HepG2 (cell line): ENCODE measurements around the gene MCTS1. TPM values are rescaled to one million over a fixed set of nuclear protein-coding genes. Genes with fewer than 3 reads are reported as not detected.

Experiments
- ATAC-seq: fragments of 200-7000 bp; cut with Tn5 transposase; 3 replicates; pipeline ENCODE4 v1.9.1; 2020; ENCODE audit warnings: mild to moderate bottlenecking, moderate library complexity
- BruUV-seq: library from RNA; stranded (reverse); fragments of 400-500 nt; replicated peaks from 2 replicates; lab custom pipeline; 2021; lab: Mats Ljungman, UMichigan
- CTCF ChIA-PET: fragments of 300-600 bp; formaldehyde crosslinking; extraction: SDS; loops from one replicate; lab custom pipeline; 2021; ENCODE audit warnings: low total read pairs, inconsistent platforms, low intra/inter-chr PET ratio; lab: Yijun Ruan, JAX
- POLR2A ChIA-PET: fragments of 350-600 bp; sonication (Branson Sonifier 250); formaldehyde crosslinking; loops from one replicate; lab custom pipeline; 2020; ENCODE audit warnings: antibody characterized with exemption, inconsistent platforms; lab: Yijun Ruan, JAX
- DNase-seq: peaks from one replicate; pipeline ENCODE4 v3.0.0-alpha.2; 2015; ENCODE audit warnings: low spot score
- FAIRE-seq: peaks from 3 replicates; lab custom pipeline; 2011; peaks lifted over from hg19 to GRCh38; lab: Jason Lieb, UNC
- H2AFZ ChIP-seq: one replicate; pipeline ENCODE4 v1.6.1; 2011; ENCODE audit warnings: low read length, inconsistent platforms
- H3K27ac ChIP-seq: fragments of 300-600 bp; 3 replicates; pipeline ENCODE4 v1.8.0; 2011; ENCODE audit warnings: mixed run types, mild to moderate bottlenecking, mixed read lengths, low read length, inconsistent platforms; ENCODE audit not compliant: insufficient read depth; ENCODE audit errors: extremely low read length
- H3K27me3 ChIP-seq, 2 experiments: fragments of 200-600 bp in 1 of 2; 2 replicates in 1 of 2; 3 replicates in 1 of 2; pipeline versions ENCODE4 v1.6.0 to v1.8.0; 2011; ENCODE audit warnings: low read length in 2 of 2, mild to moderate bottlenecking in 2 of 2, moderate library complexity in 2 of 2, inconsistent platforms in 1 of 2; ENCODE audit not compliant: insufficient read depth in 2 of 2, control insufficient read depth in 1 of 2
- H3K36me3 ChIP-seq, 2 experiments: fragments of 200-600 bp in 1 of 2; replicated peaks in 1 of 2; 2 replicates in 1 of 2; 3 replicates in 1 of 2; pipeline versions ENCODE4 v1.5.1 to v1.8.0; 2011; ENCODE audit warnings: low read length in 2 of 2, inconsistent platforms in 1 of 2; ENCODE audit not compliant: insufficient read depth in 2 of 2, control insufficient read depth in 1 of 2
- H3K4me1 ChIP-seq: 2 replicates; pipeline ENCODE4 v1.5.1; 2012; ENCODE audit warnings: low read length, inconsistent platforms; ENCODE audit not compliant: insufficient read depth
- H3K4me2 ChIP-seq: 2 replicates; pipeline ENCODE4 v1.6.0; 2011; ENCODE audit warnings: low read depth, low read length, inconsistent platforms
- H3K4me3 ChIP-seq, 3 experiments: fragments of 200-600 bp in 1 of 3; sonication (generic), shearing (Covaris generic) in 1 of 3; replicated peaks in 1 of 3; 2 replicates each; pipeline ENCODE4 v1.5.1; 2011 to 2016; ENCODE audit warnings: low read length in 3 of 3, inconsistent platforms in 2 of 3, low read depth in 2 of 3, mild to moderate bottlenecking in 2 of 3, control low read depth in 1 of 3, mixed read lengths in 1 of 3; ENCODE audit not compliant: insufficient read depth in 1 of 3
- H3K79me2 ChIP-seq: one replicate; pipeline ENCODE4 v1.6.1; 2011; ENCODE audit warnings: low read length, inconsistent platforms; ENCODE audit not compliant: insufficient read depth
- H3K9ac ChIP-seq: 2 replicates; pipeline ENCODE4 v1.6.0; 2011; ENCODE audit warnings: mild to moderate bottlenecking, low read depth, low read length, inconsistent platforms; ENCODE audit not compliant: insufficient read depth
- H3K9me3 ChIP-seq: 2 replicates; pipeline ENCODE4 v1.5.1; 2012; ENCODE audit warnings: mild to moderate bottlenecking, low read length
- H4K20me1 ChIP-seq: 2 replicates; pipeline ENCODE4 v1.6.0; 2011; ENCODE audit warnings: inconsistent platforms, mild to moderate bottlenecking, low read length, moderate library complexity; ENCODE audit not compliant: insufficient read depth
- ARID2 ChIP-seq: sonication (generic); formaldehyde crosslinking; IDR thresholded peaks from 2 replicates; pipeline ENCODE4 v1.8.1; 2022; ENCODE audit warnings: mild to moderate bottlenecking, missing genetic modification reagents, borderline replicate concordance
- CHD2 ChIP-seq: IDR thresholded peaks from 2 replicates; pipeline ENCODE4 v1.6.1; 2011; ENCODE audit warnings: low read depth, low read length, improper control_type of control experiment
- ETV6 ChIP-seq: sonication (generic); formaldehyde crosslinking; conservative IDR thresholded peaks from 2 replicates; pipeline ENCODE4 v1.4.0; 2020; ENCODE audit warnings: missing genetic modification reagents
- KAT8 ChIP-seq: IDR thresholded peaks from 2 replicates; pipeline ENCODE4 v1.6.1; 2016; ENCODE audit warnings: missing genetic modification reagents, missing compliant biosample characterization
- NFRKB ChIP-seq: fragments of 450-650 bp; IDR thresholded peaks from 2 replicates; pipeline ENCODE4 v1.6.1; 2017
- PAF1 ChIP-seq: IDR thresholded peaks from 2 replicates; pipeline ENCODE4 v1.6.1; 2016; ENCODE audit warnings: missing genetic modification reagents, missing compliant biosample characterization
- RAD51 ChIP-seq: fragments of 450-650 bp; IDR thresholded peaks from 2 replicates; pipeline ENCODE4 v1.6.1; 2016; ENCODE audit warnings: borderline replicate concordance
- ZNF343 ChIP-seq: sonication (generic); formaldehyde crosslinking; IDR thresholded peaks from 2 replicates; pipeline ENCODE4 v1.4.0; 2020; ENCODE audit warnings: mild to moderate bottlenecking, missing genetic modification reagents
- ZNF367 ChIP-seq: sonication (generic); formaldehyde crosslinking; IDR thresholded peaks from 2 replicates; pipeline ENCODE4 v1.4.0; 2020; ENCODE audit warnings: missing genetic modification reagents, borderline replicate concordance
- ZNF44 ChIP-seq: sonication (generic); formaldehyde crosslinking; IDR thresholded peaks from 2 replicates; pipeline ENCODE4 v1.5.1; 2020; ENCODE audit warnings: mild to moderate bottlenecking, missing genetic modification reagents
- ZNF878 ChIP-seq: sonication (generic); formaldehyde crosslinking; IDR thresholded peaks from 2 replicates; pipeline ENCODE4 v1.8.1; 2023; ENCODE audit warnings: mild to moderate bottlenecking, missing genetic modification reagents, moderate library complexity
- WGBS: methylation state at CpG from one replicate; pipeline ENCODE4 v1.1.6; 2017; ENCODE audit warnings: low lambda C conversion rate; 5-methylcytosine and 5-hydroxymethylcytosine counted together
- in situ Hi-C: cut with HindIII; loops from 2 replicates; pipeline ENCODE4 v1.10.0; 2017; ENCODE audit warnings: low pct_unique_long_range_greater_than_20kb; ENCODE audit not compliant: extremely low pct_ligation_motif_present
- intact Hi-C: fragments of 100-400 bp; cut with micrococcal nuclease; formaldehyde crosslinking; loops from one replicate; pipeline ENCODE4 v1.10.0; 2022; ENCODE audit not compliant: unreplicated experiment
- polyA plus RNA-seq, 8 experiments: library from polyadenylated mRNA; depleted of rRNA in 3 of 8; stranded (reverse) in 7 of 8; unstranded in 1 of 8; fragments of >200 nt; fragmentation: Illumina TruSeq in 4 of 8; extraction: Trizol in 4 of 8; gene quantifications; 2 replicates each; pipeline versions ENCODE4 v1.2.1 to v1.2.3, GENCODE V29; 2011 to 2016; ENCODE audit warnings: low read depth in 4 of 8, missing spikeins in 1 of 8, mixed read lengths in 1 of 8; ENCODE audit not compliant: insufficient read depth in 1 of 8
- total RNA-seq, 5 experiments: library from RNA; depleted of rRNA; stranded (reverse); fragments of >200 nt; fragmentation: Illumina TruSeq; extraction: Trizol; gene quantifications; 2 replicates each; pipeline ENCODE4 v1.2.3, GENCODE V29; 2016; ENCODE audit warnings: low read depth in 1 of 5
- TF ChIP-seq, protein P1 (sequence below): sonication (generic); formaldehyde crosslinking; IDR thresholded peaks from 2 replicates; pipeline ENCODE4 v1.5.0; 2020; ENCODE audit warnings: mild to moderate bottlenecking, missing genetic modification reagents
- TF ChIP-seq, protein P2 (sequence below): IDR thresholded peaks from 2 replicates; pipeline ENCODE4 v1.6.1; 2016; ENCODE audit warnings: low read depth, borderline replicate concordance
- TF ChIP-seq, protein P3 (sequence below), 2 experiments: fragments of 450-650 bp in 1 of 2; sonication (generic) in 1 of 2; formaldehyde crosslinking; IDR thresholded peaks; 2 replicates each; pipeline versions ENCODE4 v1.5.0 to v1.8.0; 2020 to 2022; ENCODE audit warnings: mild to moderate bottlenecking in 1 of 2, missing genetic modification reagents in 1 of 2
- TF ChIP-seq, protein P4 (sequence below): sonication (generic); formaldehyde crosslinking; IDR thresholded peaks from 2 replicates; pipeline ENCODE4 v1.8.0; 2022; ENCODE audit warnings: low read depth, missing genetic modification reagents
- TF ChIP-seq, protein P5 (sequence below): sonication (generic); formaldehyde crosslinking; IDR thresholded peaks from 2 replicates; pipeline ENCODE4 v1.5.0; 2020; ENCODE audit warnings: mild to moderate bottlenecking, low read depth, missing genetic modification reagents, borderline replicate concordance

MCTS1 gene
- total and polyA plus RNA-seq, 2 of the 13 experiments (the other 11 are each of a cell fraction or from before 2014, with no cell fraction given), result 30.1 to 59.0 TPM

DNA sequence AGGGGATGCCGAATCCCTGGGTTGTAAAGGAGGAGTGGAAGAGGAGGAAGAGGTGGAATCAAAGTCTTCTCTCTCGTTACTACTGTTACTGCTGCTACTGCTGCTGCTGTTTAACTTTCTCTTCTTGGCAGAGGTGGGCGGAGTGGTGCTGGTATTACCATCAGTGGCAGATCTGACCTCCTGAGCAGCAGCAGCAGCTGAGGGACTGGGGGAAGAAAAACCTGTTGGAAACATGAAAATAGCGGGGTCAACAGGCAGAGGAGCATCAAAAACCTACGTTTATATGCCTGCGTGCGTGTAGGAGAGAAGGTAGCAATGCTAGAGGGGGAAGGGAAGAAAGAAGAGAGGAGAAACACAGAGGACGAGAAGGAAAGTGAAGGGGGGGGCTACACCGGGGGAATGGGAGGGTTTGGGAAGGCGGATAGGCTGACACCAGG is 43.5 kb upstream of the MCTS1 start (continued):
- TF ChIP-seq, protein P1, sequence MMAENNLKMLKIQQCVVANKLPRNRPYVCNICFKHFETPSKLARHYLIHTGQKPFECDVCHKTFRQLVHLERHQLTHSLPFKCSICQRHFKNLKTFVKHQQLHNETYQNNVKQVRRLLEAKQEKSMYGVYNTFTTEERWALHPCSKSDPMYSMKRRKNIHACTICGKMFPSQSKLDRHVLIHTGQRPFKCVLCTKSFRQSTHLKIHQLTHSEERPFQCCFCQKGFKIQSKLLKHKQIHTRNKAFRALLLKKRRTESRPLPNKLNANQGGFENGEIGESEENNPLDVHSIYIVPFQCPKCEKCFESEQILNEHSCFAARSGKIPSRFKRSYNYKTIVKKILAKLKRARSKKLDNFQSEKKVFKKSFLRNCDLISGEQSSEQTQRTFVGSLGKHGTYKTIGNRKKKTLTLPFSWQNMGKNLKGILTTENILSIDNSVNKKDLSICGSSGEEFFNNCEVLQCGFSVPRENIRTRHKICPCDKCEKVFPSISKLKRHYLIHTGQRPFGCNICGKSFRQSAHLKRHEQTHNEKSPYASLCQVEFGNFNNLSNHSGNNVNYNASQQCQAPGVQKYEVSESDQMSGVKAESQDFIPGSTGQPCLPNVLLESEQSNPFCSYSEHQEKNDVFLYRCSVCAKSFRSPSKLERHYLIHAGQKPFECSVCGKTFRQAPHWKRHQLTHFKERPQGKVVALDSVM (CRISPR knock-in tag), result no peak
- TF ChIP-seq ARID2 (CRISPR knock-in tag) (no peak), NFRKB (no peak)
- TF ChIP-seq, protein P2, sequence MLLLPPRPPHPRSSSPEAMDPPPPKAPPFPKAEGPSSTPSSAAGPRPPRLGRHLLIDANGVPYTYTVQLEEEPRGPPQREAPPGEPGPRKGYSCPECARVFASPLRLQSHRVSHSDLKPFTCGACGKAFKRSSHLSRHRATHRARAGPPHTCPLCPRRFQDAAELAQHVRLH (CRISPR knock-in tag), result no peak

DNA sequence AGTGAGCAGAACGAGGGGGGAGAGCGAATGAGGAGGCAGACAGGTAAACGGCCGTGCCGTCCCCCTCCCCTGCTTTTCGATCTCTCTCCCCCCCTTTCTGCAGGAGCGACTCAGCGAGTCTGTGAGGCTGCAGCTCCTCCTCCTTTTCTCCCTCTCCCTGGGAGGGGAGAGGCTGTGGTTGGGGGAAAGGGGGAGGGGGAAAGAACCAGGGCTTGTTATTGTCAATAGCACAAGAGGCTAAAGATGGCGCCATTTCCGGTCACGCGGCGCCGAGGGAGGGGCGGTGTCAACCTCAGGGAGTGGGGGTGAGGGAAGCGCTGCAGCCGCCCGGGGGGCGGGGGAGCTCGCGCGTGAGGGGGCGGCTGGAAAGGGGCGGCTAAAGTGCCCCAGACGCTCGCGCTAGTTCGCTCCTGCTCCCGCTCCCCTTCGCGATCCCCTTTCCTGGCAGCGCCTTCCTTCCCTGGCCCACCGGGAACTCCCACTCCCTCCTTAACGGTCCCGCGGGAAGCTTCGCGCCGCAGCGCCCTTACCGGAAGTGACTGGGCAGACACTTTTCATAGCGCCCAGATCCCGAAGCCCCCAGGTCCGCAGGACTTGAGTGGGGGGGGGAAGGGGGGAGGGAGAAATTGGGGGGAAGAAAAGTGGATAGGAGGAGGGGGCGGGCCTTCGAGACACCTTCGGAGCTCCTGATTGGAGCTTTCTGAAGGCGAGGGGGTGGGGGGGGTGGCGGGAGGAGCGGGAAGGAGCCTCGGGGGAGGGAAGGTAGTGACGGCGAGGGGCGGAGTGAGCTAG is 42.9 kb upstream of the MCTS1 start, which contains the start of gene CUL4B:
TSS of gene CUL4B (minus strand) at position 121 of the 792 bp plus-strand sequence. CDS start 324 bp downstream, outside the sequence.
- H2AFZ ChIP-seq, result no peak within 1 kb of the TSS
- no peaks in the 10 kb centered on the region for H3K27me3 ChIP-seq
- peak within 1 kb of the TSS; percentile 74 to 84 (median 81) for H3K4me3 ChIP-seq
- peak within 1 kb of the TSS; percentile 98 for H3K27ac ChIP-seq
- DNase-seq (peak; percentile 91), FAIRE-seq (peak; percentile 21), ATAC-seq (peak; percentile 81)
- POLR2A ChIA-PET, result interaction anchor here (0.6 to 3.2 kb wide), 17 partner anchors 10 to 708 kb away, joined by 3 to 42 read pairs (median 5); partner anchors contain the start of genes C1GALT1C1, MCTS1, UPF3B and ZBTB33
- H3K9me3 ChIP-seq, result no peaks in the 10 kb centered on the region
- peak within 1 kb of the TSS; percentile 84 for H3K9ac ChIP-seq
- no peaks in the 10 kb centered on the region for H4K20me1 ChIP-seq
- no TSS peak for BruUV-seq
- in situ Hi-C loops (loop anchor here (10.0 kb wide), 1 partner anchor 64 kb away; no protein-coding TSS in a partner anchor), intact Hi-C loops (loop anchor here (1.0 to 5.0 kb wide), 2 partner anchors 43 to 49 kb away; partner anchors contain the start of gene MCTS1)
- H3K4me1 ChIP-seq, result peaks cover 48% of the 10 kb centered on the region
- CTCF ChIA-PET, result no interaction called here
- H3K79me2 ChIP-seq, result peaks cover 33% of the 10 kb centered on the region
- peak within 1 kb of the TSS; percentile 73 for H3K4me2 ChIP-seq
- 1% methylated on average over 20 of the region's 54 CpGs for WGBS
- peaks cover 0 to 11% of the 10 kb centered on the region in 2 experiments; a peak in 1 of 5 replicates for H3K36me3 ChIP-seq
- TF ChIP-seq KAT8 (CRISPR knock-in tag) (0 out of 2 replicates have a peak, but pooled peaks have one; percentile 30), ZNF44 (CRISPR knock-in tag) (no peak), PAF1 (no peak), RAD51 (peak; percentile 23; the same call in 1 of the 2 replicates), ZNF343 (CRISPR knock-in tag) (no peak), ZNF878 (no peak), ZNF367 (CRISPR knock-in tag) (no peak), ETV6 (CRISPR knock-in tag) (no peak), CHD2 (peak; percentile 74)
- TF ChIP-seq, protein P3, sequence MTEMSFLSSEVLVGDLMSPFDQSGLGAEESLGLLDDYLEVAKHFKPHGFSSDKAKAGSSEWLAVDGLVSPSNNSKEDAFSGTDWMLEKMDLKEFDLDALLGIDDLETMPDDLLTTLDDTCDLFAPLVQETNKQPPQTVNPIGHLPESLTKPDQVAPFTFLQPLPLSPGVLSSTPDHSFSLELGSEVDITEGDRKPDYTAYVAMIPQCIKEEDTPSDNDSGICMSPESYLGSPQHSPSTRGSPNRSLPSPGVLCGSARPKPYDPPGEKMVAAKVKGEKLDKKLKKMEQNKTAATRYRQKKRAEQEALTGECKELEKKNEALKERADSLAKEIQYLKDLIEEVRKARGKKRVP (CRISPR knock-in tag; IDR thresholded peaks at IDR 0.05), result peak in 1 of 2 experiments; percentile 43; a peak in 1 of 4 replicates
- TF ChIP-seq, protein P4, sequence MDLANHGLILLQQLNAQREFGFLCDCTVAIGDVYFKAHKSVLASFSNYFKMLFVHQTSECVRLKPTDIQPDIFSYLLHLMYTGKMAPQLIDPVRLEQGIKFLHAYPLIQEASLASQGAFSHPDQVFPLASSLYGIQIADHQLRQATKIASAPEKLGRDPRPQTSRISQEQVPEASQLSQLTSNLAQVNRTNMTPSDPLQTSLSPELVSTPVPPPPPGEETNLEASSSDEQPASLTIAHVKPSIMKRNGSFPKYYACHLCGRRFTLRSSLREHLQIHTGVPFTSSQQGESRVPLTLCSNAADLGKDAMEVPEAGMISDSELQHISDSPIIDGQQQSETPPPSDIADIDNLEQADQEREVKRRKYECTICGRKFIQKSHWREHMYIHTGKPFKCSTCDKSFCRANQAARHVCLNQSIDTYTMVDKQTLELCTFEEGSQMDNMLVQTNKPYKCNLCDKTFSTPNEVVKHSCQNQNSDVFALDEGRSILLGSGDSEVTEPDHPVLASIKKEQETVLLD, result no peak
- TF ChIP-seq, protein P5, sequence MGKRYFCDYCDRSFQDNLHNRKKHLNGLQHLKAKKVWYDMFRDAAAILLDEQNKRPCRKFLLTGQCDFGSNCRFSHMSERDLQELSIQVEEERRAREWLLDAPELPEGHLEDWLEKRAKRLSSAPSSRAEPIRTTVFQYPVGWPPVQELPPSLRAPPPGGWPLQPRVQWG (CRISPR knock-in tag), result no peak
